Sigmoid colon (tissue), 7 donors: ENCODE results near the gene OLFM2. TPM values are rescaled to one million over a fixed set of nuclear protein-coding genes. Genes with fewer than 3 reads are reported as not detected.

Source experiments
- DNase-seq: peaks from one replicate; pipeline ENCODE4 v3.0.0-alpha.2; 2019
- H3K27ac ChIP-seq, 4 donors: fragments of 200-600 bp; sonication (generic); one replicate each; pipeline ENCODE4 v1.5.1; 2016 to 2019; ENCODE audit warnings: mild to moderate bottlenecking in 1 of 4
- H3K27me3 ChIP-seq, 3 donors: fragments of 200-600 bp; sonication (generic); one replicate each; pipeline ENCODE4 v1.5.1; 2019; ENCODE audit warnings: mild to moderate bottlenecking in 1 of 3
- H3K36me3 ChIP-seq, 4 donors: fragments of 200-600 bp; sonication (generic); one replicate each; pipeline ENCODE4 v1.5.1; 2016 to 2019
- H3K4me1 ChIP-seq, 4 donors: fragments of 200-600 bp; sonication (generic); one replicate each; pipeline ENCODE4 v1.5.1; 2017 to 2019
- H3K4me3 ChIP-seq, 4 donors: fragments of 200-600 bp; sonication (generic); one replicate each; pipeline ENCODE4 v1.5.1; 2017 to 2019; ENCODE audit warnings: mild to moderate bottlenecking in 2 of 4, moderate library complexity in 1 of 4
- H3K9me3 ChIP-seq, 4 donors: fragments of 200-600 bp in 3 of 4; sonication (generic) in 3 of 4; one replicate each; pipeline versions ENCODE4 v1.5.1 to v1.6.1; 2013 to 2019
- EP300 ChIP-seq, 4 donors: sonication (generic); formaldehyde crosslinking; IDR thresholded peaks; one replicate each; pipeline ENCODE4 v1.6.1; 2017; ENCODE audit warnings: antibody characterized with exemption in 4 of 4
- POLR2A ChIP-seq, 2 donors: fragments of 450-650 bp; IDR thresholded peaks; one replicate each; pipeline ENCODE4 v1.6.1; 2016; ENCODE audit warnings: antibody characterized with exemption in 2 of 2, mild to moderate bottlenecking in 2 of 2, moderate library complexity in 2 of 2
- POLR2AphosphoS5 ChIP-seq, 4 donors: sonication (generic); formaldehyde crosslinking; IDR thresholded peaks; one replicate each; pipeline ENCODE4 v1.6.1; 2017; ENCODE audit warnings: antibody characterized with exemption in 4 of 4
- WGBS, 2 donors: extraction: QIAGEN DNeasy Blood & Tissue Kit; methylation state at CpG; one replicate each; pipeline ENCODE4 v1.1.7; 2013; 5-methylcytosine and 5-hydroxymethylcytosine counted together
- intact Hi-C: fragments of 100-400 bp; cut with DNase I; formaldehyde crosslinking; loops from one replicate; pipeline ENCODE4 v1.15.1; 2023
- polyA plus RNA-seq, 3 donors: library from polyadenylated mRNA; stranded (reverse); fragments of 200-250 nt; gene quantifications; one replicate each; pipeline ENCODE4 v1.2.3, GENCODE V29; 2013
- total RNA-seq, 4 donors: library from RNA; depleted of rRNA; stranded (reverse); fragments of >200 nt; gene quantifications; one replicate each; pipeline ENCODE4 v1.1.0, GENCODE V29; 2016
- TF ChIP-seq, protein P1 (sequence below), 4 experiments: fragments of 450-650 bp in 3 of 4; fragments of 200-600 bp in 1 of 4; IDR thresholded peaks; one replicate each; pipeline ENCODE4 v1.5.1; 2016 to 2019; ENCODE audit warnings: antibody characterized with exemption in 4 of 4, mild to moderate bottlenecking in 3 of 4, moderate library complexity in 2 of 4
- donor health status: healthy with polysubstance abuse.
- donor health status: Bipolar disorder and iron deficiency.
- donor health status: healthy.

OLFM2 gene
- total and polyA plus RNA-seq, 7 donors: 0.60 to 19.4 (median 6.4) TPM; not detected in 1

DNA sequence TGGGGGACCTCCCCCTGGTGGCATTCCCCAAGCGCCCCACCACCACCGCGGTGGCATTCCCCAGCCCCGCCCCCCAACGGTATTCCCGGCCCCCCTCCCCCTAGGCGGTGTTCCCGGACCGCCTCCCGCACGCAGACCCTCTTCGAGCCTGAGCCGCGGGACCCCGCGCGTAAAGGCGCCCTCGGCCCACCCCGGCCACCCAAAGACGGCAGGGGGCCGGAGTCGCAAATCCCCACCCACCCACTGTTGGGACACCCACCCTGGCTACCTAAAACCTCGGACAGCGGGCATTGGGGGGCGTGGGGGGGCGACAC, 22.4 kb downstream of the OLFM2 start:
- WGBS, 2 donors: 3% methylated on average over 27 of the region's 27 CpGs
- H3K27me3 ChIP-seq: peaks cover 10 to 62% (median 42%) of the 10 kb centered on the region in 3 donors

DNA sequence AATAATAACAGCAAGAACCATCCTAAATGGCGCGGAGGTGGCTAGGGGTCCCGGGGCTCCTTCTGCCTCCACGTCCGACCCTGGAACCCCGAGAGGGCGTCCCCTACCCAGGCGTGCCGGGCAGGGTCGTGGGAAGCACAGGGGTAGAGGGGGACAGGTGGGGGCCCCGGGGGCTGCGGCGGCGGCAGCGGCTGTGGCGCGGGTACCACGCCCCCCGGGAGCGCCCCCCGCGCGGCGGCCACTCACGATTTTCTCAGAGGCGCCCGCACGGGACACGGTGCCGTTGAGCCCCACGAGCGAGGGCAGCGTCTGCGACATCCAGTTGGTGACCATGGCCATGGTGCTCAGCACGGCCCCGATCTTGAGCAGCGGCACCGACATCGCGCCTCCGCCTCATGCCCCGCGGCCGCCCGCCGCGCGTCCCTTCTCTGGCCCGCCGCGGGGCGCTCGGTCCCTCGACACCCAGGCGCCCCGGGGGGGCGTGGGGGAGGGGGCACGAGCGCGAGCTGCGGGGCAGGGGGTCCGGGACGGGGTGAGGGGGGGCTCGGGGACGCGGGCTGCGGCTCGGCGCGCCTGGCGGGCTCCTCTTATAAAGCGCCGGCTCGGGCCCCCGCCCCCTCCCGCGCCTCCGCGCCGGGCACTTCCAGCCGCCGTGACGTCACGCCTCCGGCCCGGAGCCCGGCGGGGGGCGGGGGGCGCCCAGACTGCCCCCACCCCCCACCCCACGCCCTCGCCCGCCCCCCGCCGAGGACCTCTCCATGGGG, 22.9 kb downstream of the OLFM2 start:
- Histone ChIP-seq H3K36me3 (no peaks in the 10 kb centered on the region), H3K9me3 (no peaks in the 10 kb centered on the region), H3K4me1 (peaks cover 0 to 22% (median 20%) of the 10 kb centered on the region in 4 donors), H3K27me3 (peaks cover 10 to 59% (median 42%) of the 10 kb centered on the region in 3 donors), H3K4me3 (peak overlapping the region in 3 of 4 donors; percentile 40 to 58 (median 56)), H3K27ac (peak overlapping the region in 1 of 4 donors; percentile 49)
- DNase-seq: no peak
- TF ChIP-seq, protein P1, sequence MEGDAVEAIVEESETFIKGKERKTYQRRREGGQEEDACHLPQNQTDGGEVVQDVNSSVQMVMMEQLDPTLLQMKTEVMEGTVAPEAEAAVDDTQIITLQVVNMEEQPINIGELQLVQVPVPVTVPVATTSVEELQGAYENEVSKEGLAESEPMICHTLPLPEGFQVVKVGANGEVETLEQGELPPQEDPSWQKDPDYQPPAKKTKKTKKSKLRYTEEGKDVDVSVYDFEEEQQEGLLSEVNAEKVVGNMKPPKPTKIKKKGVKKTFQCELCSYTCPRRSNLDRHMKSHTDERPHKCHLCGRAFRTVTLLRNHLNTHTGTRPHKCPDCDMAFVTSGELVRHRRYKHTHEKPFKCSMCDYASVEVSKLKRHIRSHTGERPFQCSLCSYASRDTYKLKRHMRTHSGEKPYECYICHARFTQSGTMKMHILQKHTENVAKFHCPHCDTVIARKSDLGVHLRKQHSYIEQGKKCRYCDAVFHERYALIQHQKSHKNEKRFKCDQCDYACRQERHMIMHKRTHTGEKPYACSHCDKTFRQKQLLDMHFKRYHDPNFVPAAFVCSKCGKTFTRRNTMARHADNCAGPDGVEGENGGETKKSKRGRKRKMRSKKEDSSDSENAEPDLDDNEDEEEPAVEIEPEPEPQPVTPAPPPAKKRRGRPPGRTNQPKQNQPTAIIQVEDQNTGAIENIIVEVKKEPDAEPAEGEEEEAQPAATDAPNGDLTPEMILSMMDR (IDR thresholded peaks at IDR 0.05): no peak
- TF ChIP-seq POLR2AphosphoS5 (IDR thresholded peaks at IDR 0.05): no peak
- no peak for TF ChIP-seq EP300 (IDR thresholded peaks at IDR 0.05)
- TF ChIP-seq POLR2A (IDR thresholded peaks at IDR 0.05): no peak
- intact Hi-C loops: no loop called here
- WGBS, 2 donors: 4 to 6% methylated on average over 92 to 95 of the region's 95 CpGs

More for the DNA sequence above, 22.4 kb downstream of the OLFM2 start:
- H3K27ac ChIP-seq: peak overlapping the region in 1 of 4 donors; percentile 49
- H3K36me3 ChIP-seq: no peaks in the 10 kb centered on the region
- no peak for TF ChIP-seq POLR2AphosphoS5 (IDR thresholded peaks at IDR 0.05)
- TF ChIP-seq POLR2A (IDR thresholded peaks at IDR 0.05): no peak
- TF ChIP-seq, protein P1 (IDR thresholded peaks at IDR 0.05): no peak
- no peak for TF ChIP-seq EP300 (IDR thresholded peaks at IDR 0.05)
- H3K4me3 ChIP-seq: peak overlapping the region; percentile 20 to 58 (median 48)
- DNase-seq: no peak
- no peaks in the 10 kb centered on the region for H3K9me3 ChIP-seq
- intact Hi-C loops: no loop called here
- peaks cover 0 to 22% (median 20%) of the 10 kb centered on the region in 4 donors for H3K4me1 ChIP-seq

GRCh38 chr19:9912551-9913236, 23.6 kb downstream of the OLFM2 start:
- DNase-seq: no peak
- Histone ChIP-seq H3K9me3 (no peaks in the 10 kb centered on the region), H3K4me3 (peak overlapping the region in 2 of 4 donors; percentile 56 to 58), H3K4me1 (peaks cover 0 to 22% (median 20%) of the 10 kb centered on the region in 4 donors), H3K36me3 (no peaks in the 10 kb centered on the region), H3K27ac (no peak overlapping the region), H3K27me3 (peaks cover 10 to 56% (median 42%) of the 10 kb centered on the region in 3 donors)
- WGBS, 2 donors: 36 to 42% methylated on average over 24 of the region's 24 CpGs
- no peak for TF ChIP-seq POLR2A (IDR thresholded peaks at IDR 0.05)
- no peak for TF ChIP-seq EP300 (IDR thresholded peaks at IDR 0.05)
- no peak for TF ChIP-seq POLR2AphosphoS5 (IDR thresholded peaks at IDR 0.05)
- TF ChIP-seq, protein P1 (IDR thresholded peaks at IDR 0.05): no peak
- intact Hi-C loops: no loop called here

DNA sequence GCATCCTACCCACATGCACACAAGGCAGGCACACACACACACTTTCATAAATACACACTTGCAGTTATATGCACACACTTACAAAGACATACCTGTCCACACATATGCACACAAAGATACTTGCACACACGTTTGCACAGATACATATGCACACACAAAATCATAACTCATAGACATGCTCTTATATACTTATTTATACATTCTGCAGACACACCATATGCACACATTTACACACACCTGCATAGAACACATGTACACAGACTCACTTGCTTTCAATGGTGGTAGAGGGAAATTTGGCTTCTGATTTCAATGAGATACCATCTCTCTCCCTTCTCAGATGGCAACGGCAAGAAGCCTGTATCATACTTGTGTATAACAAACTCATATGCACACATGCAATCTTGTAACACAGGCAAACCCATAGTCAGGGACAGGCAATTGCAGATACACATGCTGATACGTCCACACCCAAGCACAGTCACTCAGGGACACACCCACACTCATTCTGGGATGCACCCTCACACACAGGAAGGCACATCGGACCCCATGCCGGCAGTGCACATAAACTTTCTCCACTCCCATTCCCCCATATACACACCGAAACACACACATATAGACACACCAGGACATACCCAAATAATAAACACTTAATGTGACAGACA, 24.7 kb downstream of the OLFM2 start:
- Histone ChIP-seq H3K27ac (no peak overlapping the region), H3K4me1 (peaks cover 0 to 22% (median 20%) of the 10 kb centered on the region in 4 donors), H3K9me3 (no peaks in the 10 kb centered on the region), H3K27me3 (peaks cover 10 to 49% (median 42%) of the 10 kb centered on the region in 3 donors), H3K36me3 (no peaks in the 10 kb centered on the region), H3K4me3 (no peak overlapping the region)
- intact Hi-C loops: no loop called here
- TF ChIP-seq POLR2AphosphoS5 (IDR thresholded peaks at IDR 0.05): no peak
- TF ChIP-seq, protein P1 (IDR thresholded peaks at IDR 0.05): no peak
- TF ChIP-seq POLR2A (IDR thresholded peaks at IDR 0.05): no peak
- no peak for TF ChIP-seq EP300 (IDR thresholded peaks at IDR 0.05)
- no peak for DNase-seq
- WGBS, 2 donors: 37 to 59% methylated on average over 6 of the region's 6 CpGs
